OCI-LY3 (cell line): ENCODE data around the gene TSPAN15.

Source experiments
- CTCF ChIP-seq: fragments of 200-600, 300-600 bp; sonication (generic); IDR thresholded peaks from 2 replicates; pipeline ENCODE4 v1.5.1; 2014; ENCODE audit warnings: antibody characterized with exemption, low read length, low read depth
- EZH2phosphoT487 ChIP-seq: fragments of 200-600 bp; shearing (Covaris generic); IDR thresholded peaks from 2 replicates; pipeline ENCODE4 v1.6.1; 2018; ENCODE audit warnings: antibody characterized with exemption, mixed run types, low read depth

GRCh38 chr10:69403066-69403465, 48.2 kb upstream of the TSPAN15 start:
- TF ChIP-seq CTCF (no peak), EZH2phosphoT487 (no peak)
